ENCODE results near the gene SLC1A4. TPM values are rescaled to one million over a fixed set of nuclear protein-coding genes. Genes with fewer than 3 reads are reported as not detected.
"Not testable (repeated sequence)": the region's sequence is repeated elsewhere in the genome, so short reads cannot be mapped to it uniquely, and the experiment has no call there.

Gene SLC1A4
- polyA plus RNA-seq, 1 donor from 2014 or later: 33.8 TPM

GRCh38 chr2:64969086-64969485 lies 20.1 kb upstream of the SLC1A4 start:
- not testable (repeated sequence) for H3K9ac ChIP-seq (ENCODE audit: low read length)

DNA sequence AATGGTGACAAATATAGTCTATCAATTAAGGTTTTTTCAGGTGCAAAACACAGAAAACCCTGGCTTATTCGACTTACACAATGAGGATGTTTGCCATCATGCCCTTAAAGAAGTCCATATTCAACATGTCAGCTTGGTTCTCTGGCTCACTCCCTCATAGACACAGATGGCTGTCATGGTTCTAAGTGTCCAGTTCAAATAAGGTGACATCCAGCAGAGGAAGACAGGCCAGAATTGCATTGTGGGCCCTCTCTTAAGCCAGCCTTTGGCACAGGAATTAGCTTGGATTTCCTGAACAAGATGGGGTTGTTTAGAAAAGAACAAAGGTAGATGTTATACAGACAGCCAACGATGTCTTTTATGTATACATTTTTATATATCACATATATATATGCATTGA lies 18.7 kb upstream of the SLC1A4 start:
- H3K9me3 ChIP-seq (ENCODE audit: low read length): no peaks in the 10 kb centered on the region
- TF ChIP-seq, protein P1, sequence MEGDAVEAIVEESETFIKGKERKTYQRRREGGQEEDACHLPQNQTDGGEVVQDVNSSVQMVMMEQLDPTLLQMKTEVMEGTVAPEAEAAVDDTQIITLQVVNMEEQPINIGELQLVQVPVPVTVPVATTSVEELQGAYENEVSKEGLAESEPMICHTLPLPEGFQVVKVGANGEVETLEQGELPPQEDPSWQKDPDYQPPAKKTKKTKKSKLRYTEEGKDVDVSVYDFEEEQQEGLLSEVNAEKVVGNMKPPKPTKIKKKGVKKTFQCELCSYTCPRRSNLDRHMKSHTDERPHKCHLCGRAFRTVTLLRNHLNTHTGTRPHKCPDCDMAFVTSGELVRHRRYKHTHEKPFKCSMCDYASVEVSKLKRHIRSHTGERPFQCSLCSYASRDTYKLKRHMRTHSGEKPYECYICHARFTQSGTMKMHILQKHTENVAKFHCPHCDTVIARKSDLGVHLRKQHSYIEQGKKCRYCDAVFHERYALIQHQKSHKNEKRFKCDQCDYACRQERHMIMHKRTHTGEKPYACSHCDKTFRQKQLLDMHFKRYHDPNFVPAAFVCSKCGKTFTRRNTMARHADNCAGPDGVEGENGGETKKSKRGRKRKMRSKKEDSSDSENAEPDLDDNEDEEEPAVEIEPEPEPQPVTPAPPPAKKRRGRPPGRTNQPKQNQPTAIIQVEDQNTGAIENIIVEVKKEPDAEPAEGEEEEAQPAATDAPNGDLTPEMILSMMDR (IDR thresholded peaks at IDR 0.05; ENCODE audit: poor library complexity, severe bottlenecking): no peak
- TF ChIP-seq TAF1 (IDR thresholded peaks at IDR 0.05; ENCODE audit: low read depth) (no peak), RAD21 (conservative IDR thresholded peaks at IDR 0.05) (no peak)
- no peaks in the 10 kb centered on the region for H4K20me1 ChIP-seq (ENCODE audit: insufficient read depth)
- no peaks in the 10 kb centered on the region for H3K79me2 ChIP-seq (replicated peaks; ENCODE audit: insufficient read depth, low read length)
- H3K9ac ChIP-seq (ENCODE audit: low read length): no peak overlapping the region
- no peaks in the 10 kb centered on the region for H3K27me3 ChIP-seq (ENCODE audit: insufficient read depth, low read depth, low read length)
- H3F3A ChIP-seq (ENCODE audit: insufficient read depth, low read length, poor library complexity, severe bottlenecking): no peaks in the 10 kb centered on the region
- no peaks in the 10 kb centered on the region for H3K9me2 ChIP-seq (ENCODE audit: insufficient read depth, low read length)
- no peak overlapping the region for H3K4me3 ChIP-seq (ENCODE audit: low read length)
- no peak overlapping the region for H2AFZ ChIP-seq (ENCODE audit: low read depth, low read length)
- no peak overlapping the region for H3K4me2 ChIP-seq (ENCODE audit: low read length)
- no peak overlapping the region for H3K27ac ChIP-seq (ENCODE audit: low read length)
- no peaks in the 10 kb centered on the region for H3K36me3 ChIP-seq (ENCODE audit: insufficient read depth, low read length)

More at GRCh38 chr2:64969086-64969485, 20.1 kb upstream of the SLC1A4 start:
- not testable (repeated sequence) for H3F3A ChIP-seq (ENCODE audit: insufficient read depth, low read length, poor library complexity, severe bottlenecking); H3K79me2 ChIP-seq (replicated peaks; ENCODE audit: insufficient read depth, low read length); H3K4me3 ChIP-seq (ENCODE audit: low read length); H2AFZ ChIP-seq (ENCODE audit: low read depth, low read length); H3K27ac ChIP-seq (ENCODE audit: low read length); H3K9me2 ChIP-seq (ENCODE audit: insufficient read depth, low read length); H3K27me3 ChIP-seq (ENCODE audit: insufficient read depth, low read depth, low read length); H4K20me1 ChIP-seq (ENCODE audit: insufficient read depth); H3K9me3 ChIP-seq (ENCODE audit: low read length); H3K4me2 ChIP-seq (ENCODE audit: low read length); H3K36me3 ChIP-seq (ENCODE audit: insufficient read depth, low read length)

DNA sequence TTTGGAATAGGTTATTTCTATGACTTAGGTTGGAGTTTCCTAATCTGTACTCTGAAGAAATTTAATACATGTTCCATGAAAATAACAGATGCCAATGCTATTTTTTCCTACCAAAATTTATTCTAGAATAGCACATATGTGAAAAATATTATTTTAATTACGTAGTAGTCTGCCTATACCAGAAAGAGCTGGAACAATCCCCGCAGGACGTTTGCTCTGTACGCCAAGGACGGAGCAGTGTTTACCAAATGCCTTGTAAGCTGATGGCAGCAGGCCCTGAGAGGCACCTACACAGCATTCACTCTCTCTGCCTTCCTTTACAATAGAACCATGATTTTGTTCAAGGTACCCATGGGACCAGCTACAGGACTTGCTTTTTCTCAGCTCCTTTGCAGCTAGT lies 16.8 kb upstream of the SLC1A4 start:
- Histone ChIP-seq H3K27me3 (ENCODE audit: insufficient read depth, low read depth, low read length) (no peaks in the 10 kb centered on the region), H4K20me1 (ENCODE audit: insufficient read depth) (no peaks in the 10 kb centered on the region), H3K9ac (ENCODE audit: low read length) (no peak overlapping the region), H2AFZ (ENCODE audit: low read depth, low read length) (no peak overlapping the region), H3K27ac (ENCODE audit: low read length) (no peak overlapping the region), H3K4me2 (ENCODE audit: low read length) (no peak overlapping the region), H3F3A (ENCODE audit: insufficient read depth, low read length, poor library complexity, severe bottlenecking) (no peaks in the 10 kb centered on the region), H3K4me3 (ENCODE audit: low read length) (no peak overlapping the region), H3K36me3 (ENCODE audit: insufficient read depth, low read length) (no peaks in the 10 kb centered on the region), H3K9me2 (ENCODE audit: insufficient read depth, low read length) (no peaks in the 10 kb centered on the region), H3K79me2 (replicated peaks; ENCODE audit: insufficient read depth, low read length) (no peaks in the 10 kb centered on the region), H3K9me3 (ENCODE audit: low read length) (no peaks in the 10 kb centered on the region)
- no peak for TF ChIP-seq REST (IDR thresholded peaks at IDR 0.05; ENCODE audit: borderline replicate concordance)
- TF ChIP-seq TAF1 (IDR thresholded peaks at IDR 0.05; ENCODE audit: low read depth): no peak
- no peak for TF ChIP-seq EZH2 (IDR thresholded peaks at IDR 0.05; ENCODE audit: borderline replicate concordance, insufficient read depth, low read length, poor library complexity, severe bottlenecking)
- no peak for TF ChIP-seq POLR2AphosphoS5 (IDR thresholded peaks at IDR 0.05)
- TF ChIP-seq MXI1 (conservative IDR thresholded peaks at IDR 0.05; ENCODE audit: poor library complexity, severe bottlenecking): no peak
- no peak for TF ChIP-seq EP300 (conservative IDR thresholded peaks at IDR 0.05; ENCODE audit: poor library complexity, severe bottlenecking)
- no peak for TF ChIP-seq RAD21 (conservative IDR thresholded peaks at IDR 0.05)
- no peak for TF ChIP-seq SMC3 (conservative IDR thresholded peaks at IDR 0.05; ENCODE audit: poor library complexity)
- TF ChIP-seq, protein P1 (IDR thresholded peaks at IDR 0.05; ENCODE audit: poor library complexity, severe bottlenecking): no peak

Measured in neural cell (in vitro differentiated cells).